Cardiac fibroblast (primary cell): ENCODE data around the gene KCNQ2.

ENCODE experiments used
- DNase-seq, 2 donors: peaks; one replicate each; pipeline versions ENCODE4 v3.0.0 to v3.0.0-alpha.2; 2010; ENCODE audit warnings: low read depth in 2 of 2
- H3K4me3 ChIP-seq, 2 donors: replicated peaks in 1 of 2; 1 replicate in 1 of 2; 2 replicates in 1 of 2; pipeline ENCODE4 v1.5.1; 2011; ENCODE audit warnings: low read depth in 2 of 2, low read length in 2 of 2, mild to moderate bottlenecking in 2 of 2, moderate library complexity in 1 of 2
- TF ChIP-seq, protein P1 (sequence below): IDR thresholded peaks from one replicate; pipeline ENCODE4 v1.5.1; 2011; ENCODE audit warnings: low read depth, mild to moderate bottlenecking, low read length, inconsistent platforms

Gene KCNQ2

DNA sequence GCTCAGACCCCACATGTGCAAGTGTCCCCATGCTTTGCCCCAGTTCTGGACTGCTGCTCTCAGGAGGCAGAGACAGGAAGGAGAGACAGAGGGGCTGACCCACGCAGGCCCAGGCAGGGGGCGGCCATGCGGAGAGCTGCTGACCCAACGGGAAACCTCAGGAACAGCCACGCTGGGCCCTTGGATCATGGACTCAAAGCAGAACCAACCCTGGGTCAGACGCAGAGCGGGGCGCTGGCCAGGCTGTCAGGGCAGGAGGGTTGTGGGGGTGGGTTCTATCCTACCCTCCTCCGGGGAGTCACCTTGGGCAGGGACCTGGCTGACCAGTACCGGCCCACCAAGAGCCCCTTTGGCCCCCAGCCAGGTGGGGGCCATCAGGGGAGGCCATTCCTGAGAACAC lies 2.0 kb downstream of the KCNQ2 start:
- TF ChIP-seq, protein P1, sequence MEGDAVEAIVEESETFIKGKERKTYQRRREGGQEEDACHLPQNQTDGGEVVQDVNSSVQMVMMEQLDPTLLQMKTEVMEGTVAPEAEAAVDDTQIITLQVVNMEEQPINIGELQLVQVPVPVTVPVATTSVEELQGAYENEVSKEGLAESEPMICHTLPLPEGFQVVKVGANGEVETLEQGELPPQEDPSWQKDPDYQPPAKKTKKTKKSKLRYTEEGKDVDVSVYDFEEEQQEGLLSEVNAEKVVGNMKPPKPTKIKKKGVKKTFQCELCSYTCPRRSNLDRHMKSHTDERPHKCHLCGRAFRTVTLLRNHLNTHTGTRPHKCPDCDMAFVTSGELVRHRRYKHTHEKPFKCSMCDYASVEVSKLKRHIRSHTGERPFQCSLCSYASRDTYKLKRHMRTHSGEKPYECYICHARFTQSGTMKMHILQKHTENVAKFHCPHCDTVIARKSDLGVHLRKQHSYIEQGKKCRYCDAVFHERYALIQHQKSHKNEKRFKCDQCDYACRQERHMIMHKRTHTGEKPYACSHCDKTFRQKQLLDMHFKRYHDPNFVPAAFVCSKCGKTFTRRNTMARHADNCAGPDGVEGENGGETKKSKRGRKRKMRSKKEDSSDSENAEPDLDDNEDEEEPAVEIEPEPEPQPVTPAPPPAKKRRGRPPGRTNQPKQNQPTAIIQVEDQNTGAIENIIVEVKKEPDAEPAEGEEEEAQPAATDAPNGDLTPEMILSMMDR = no peak
- no peak overlapping the region for H3K4me3 ChIP-seq
- no peak for DNase-seq

DNA sequence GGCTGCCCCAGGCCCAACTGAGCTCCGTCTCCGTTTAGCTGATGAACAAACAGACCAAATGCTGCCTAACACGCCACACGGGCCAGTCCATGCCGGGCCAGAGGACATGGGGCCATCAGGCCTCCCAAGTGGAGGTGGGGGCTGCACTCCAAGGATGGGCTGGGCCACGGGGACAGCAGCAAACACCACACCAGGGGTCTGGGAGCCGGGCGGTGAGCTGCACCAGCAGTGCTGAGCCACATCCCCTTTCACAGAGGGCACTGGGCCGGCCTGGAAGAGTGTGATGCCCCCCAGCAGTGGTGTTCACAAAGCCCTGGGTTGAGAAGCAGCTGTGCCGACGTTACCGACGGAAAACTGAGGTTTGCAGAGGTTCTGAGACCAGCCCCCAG lies 2.7 kb downstream of the KCNQ2 start:
- TF ChIP-seq, protein P1 = no peak
- no peak overlapping the region for H3K4me3 ChIP-seq
- DNase-seq = no peak

DNA sequence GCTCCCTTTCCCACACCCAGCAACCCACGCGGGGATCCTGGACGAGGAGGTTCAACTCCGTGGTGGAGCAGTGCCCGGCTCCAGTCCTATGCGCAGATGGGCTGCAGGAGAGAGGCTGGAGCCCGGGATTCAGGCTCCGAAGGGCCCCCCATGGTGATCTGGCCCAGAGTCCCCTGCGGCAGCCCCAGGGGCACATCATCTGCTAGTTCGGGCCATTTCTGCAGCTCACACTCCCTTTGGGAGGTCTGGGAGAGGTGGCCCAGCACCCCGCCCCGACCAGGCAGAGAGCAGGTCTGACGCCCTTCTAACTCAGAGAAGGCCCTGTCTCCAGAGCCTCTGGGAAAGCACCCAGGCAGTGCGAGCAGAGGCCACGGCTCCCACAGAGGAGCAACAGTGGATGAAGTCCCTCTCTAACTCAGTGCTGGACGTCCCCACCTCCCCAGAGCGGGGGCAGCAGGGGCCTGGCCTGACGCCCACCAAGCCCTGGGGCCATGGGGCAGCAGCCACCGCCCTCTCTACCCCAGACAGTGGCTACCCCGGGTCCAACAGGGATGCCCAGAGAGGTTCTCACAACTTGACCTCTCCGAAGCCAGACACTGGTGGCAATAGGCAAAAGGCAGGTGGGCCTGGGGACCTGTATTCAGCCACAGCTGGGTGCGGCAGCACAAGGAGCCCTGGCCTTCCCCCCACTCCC lies 3.3 kb downstream of the KCNQ2 start:
- no peak for DNase-seq
- TF ChIP-seq, protein P1 = no peak
- no peak overlapping the region for H3K4me3 ChIP-seq

DNA sequence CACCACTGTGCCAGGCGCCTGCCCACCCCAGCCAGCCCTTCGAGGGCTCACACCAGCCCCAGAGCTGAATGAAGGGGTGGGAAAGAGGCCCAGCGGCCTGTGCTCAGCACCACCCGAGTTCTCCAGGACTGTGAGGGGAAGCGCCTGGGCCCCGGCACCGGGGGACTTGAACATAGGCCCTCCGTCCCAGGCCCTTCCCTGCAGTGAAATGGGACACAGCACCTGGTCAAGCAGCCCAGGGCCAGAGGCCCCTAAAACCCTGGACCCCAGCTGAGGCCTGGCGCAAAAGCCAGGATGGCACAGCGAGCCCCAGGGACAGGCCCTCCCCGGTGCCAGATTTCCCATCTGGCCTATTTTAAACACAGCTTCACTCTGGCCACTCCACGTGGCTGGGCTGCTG lies 4.0 kb downstream of the KCNQ2 start:
- TF ChIP-seq, protein P1 = no peak
- H3K4me3 ChIP-seq = no peak overlapping the region
- DNase-seq = no peak

DNA sequence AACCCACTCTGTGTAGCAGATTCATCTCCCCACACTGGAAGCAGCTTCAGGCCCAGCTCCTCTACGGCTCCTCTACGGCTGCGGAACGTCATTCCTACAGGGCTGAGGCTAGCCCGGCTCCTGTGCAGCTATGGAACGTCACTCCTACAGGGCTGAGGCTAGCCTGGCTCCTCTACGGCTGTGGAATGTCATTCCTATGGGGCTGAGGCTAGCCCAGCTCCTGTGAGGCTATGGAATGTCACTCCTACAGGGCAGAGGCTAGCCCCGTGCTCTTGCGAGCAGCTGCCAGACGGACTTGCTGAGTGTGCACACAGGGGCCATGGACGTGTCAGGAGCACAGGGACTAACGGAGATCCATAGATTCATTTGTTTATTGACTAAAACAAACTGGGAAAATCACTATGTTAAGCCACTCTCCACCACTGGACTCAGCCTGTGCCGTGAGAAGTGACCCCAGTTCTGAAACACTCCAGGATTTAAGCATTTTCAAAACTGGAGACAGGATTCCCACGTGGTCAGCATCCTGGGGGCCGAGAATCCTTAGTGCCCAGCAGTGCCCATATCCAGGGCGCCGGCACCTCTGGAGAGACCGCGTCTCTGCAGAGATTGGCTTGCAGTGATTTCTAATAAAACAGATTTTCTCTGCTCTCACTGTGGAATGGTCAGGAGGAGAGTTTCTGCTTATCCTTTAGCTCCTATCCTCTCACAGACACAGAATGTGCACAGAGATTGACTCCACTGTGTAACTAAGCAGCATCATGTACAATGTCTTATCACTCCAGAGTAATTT lies 5.0 kb downstream of the KCNQ2 start:
- H3K4me3 ChIP-seq = no peak overlapping the region
- TF ChIP-seq, protein P1 = no peak
- DNase-seq = no peak

DNA sequence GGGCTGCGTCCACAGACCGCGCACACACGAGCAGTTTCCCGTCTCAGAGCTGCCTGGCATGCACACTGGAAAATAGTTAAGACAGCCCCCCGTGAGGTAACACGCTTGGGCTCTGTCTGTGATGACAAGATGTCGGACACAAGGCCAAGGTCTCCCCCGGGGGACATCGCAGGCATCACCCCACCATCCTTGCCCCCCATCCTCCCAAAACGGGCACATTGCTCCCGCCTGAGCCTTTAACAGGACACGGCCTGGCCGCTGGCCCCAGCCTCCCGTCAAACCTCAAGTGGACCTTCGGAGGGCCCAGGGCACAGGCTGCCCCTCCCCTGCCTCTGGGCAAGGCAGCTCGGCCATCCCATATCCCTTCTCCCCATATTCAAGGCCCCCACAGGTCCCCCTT lies 5.6 kb downstream of the KCNQ2 start:
- TF ChIP-seq, protein P1 = no peak
- no peak overlapping the region for H3K4me3 ChIP-seq
- DNase-seq = no peak
